T-helper 1 cell treated with Interleukin-12 subunit alpha and Interleukin-12 subunit beta and Interleukin-4 antibody, amounts not matched to agents 30 μg/mL and 1 μg/mL, for 36 hours (primary cell): ENCODE data around the gene DNAH8.

Experiments used
- H3K27ac Mint-ChIP-seq: one replicate; pipeline ENCODE4 v1.8.0; 2021; ENCODE audit warnings: mild to moderate bottlenecking, mixed read lengths
- H3K27me3 Mint-ChIP-seq: one replicate; pipeline ENCODE4 v1.8.0; 2021; ENCODE audit warnings: low read depth, mixed read lengths
- H3K36me3 Mint-ChIP-seq: one replicate; pipeline ENCODE4 v1.8.0; 2021; ENCODE audit warnings: low read depth, mixed read lengths
- H3K4me1 Mint-ChIP-seq: one replicate; pipeline ENCODE4 v1.8.0; 2021; ENCODE audit warnings: low read depth, mixed read lengths
- H3K4me3 Mint-ChIP-seq: one replicate; pipeline ENCODE4 v1.8.0; 2021; ENCODE audit warnings: mild to moderate bottlenecking, moderate library complexity, mixed read lengths
- H3K9me3 Mint-ChIP-seq: one replicate; pipeline ENCODE4 v1.8.0; 2021; ENCODE audit warnings: mixed read lengths

DNAH8 gene

DNA sequence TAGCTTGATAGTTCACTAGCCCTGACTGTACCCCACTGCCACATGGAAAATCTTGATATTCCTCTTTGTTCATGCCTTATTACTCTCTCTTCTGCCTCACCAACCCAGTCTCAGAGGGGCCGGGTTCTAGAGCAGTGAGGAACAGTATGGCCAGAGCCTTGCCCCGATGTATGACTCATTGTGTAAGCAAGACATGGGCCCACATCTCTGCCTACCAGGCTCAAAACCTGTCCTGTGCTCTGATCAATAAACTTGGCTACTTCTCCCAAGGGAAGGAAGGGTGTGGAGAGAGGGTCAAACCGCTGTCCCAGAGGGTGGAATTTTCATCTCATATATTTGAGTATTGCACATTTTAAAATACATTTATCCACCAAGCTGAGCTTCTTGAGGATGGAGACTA lies 91.7 kb downstream of the DNAH8 start:
- peaks cover 50% of the 10 kb centered on the region for H3K27me3 Mint-ChIP-seq

DNA sequence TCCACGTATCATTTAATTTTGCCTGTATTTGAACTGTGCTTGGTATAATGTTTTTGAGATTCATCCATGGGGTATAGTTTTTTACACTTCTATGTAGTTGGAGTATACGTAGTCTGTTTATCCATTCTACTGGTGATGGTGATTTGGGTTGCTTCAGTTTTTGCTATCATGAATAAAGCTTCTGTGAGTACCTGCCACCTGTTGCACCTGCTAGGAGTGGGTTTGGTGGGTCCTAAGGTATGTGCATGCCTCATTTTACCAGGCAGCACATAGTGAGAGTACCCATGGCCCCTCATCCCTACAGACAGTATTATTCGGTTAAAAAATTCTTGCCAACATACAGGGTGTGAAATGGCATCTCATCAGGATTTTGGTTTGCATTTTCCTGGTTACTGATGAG lies 92.9 kb downstream of the DNAH8 start:
- Mint-ChIP-seq H3K9me3 (no peaks in the 10 kb centered on the region), H3K27me3 (peaks cover 54% of the 10 kb centered on the region), H3K36me3 (no peaks in the 10 kb centered on the region), H3K27ac (no peak overlapping the region), H3K4me1 (no peaks in the 10 kb centered on the region), H3K4me3 (no peak overlapping the region)

More for the DNA sequence above, 91.7 kb downstream of the DNAH8 start:
- no peaks in the 10 kb centered on the region for H3K4me1 Mint-ChIP-seq
- no peaks in the 10 kb centered on the region for H3K9me3 Mint-ChIP-seq
- no peak overlapping the region for H3K4me3 Mint-ChIP-seq
- H3K36me3 Mint-ChIP-seq = no peaks in the 10 kb centered on the region
- no peak overlapping the region for H3K27ac Mint-ChIP-seq

DNA sequence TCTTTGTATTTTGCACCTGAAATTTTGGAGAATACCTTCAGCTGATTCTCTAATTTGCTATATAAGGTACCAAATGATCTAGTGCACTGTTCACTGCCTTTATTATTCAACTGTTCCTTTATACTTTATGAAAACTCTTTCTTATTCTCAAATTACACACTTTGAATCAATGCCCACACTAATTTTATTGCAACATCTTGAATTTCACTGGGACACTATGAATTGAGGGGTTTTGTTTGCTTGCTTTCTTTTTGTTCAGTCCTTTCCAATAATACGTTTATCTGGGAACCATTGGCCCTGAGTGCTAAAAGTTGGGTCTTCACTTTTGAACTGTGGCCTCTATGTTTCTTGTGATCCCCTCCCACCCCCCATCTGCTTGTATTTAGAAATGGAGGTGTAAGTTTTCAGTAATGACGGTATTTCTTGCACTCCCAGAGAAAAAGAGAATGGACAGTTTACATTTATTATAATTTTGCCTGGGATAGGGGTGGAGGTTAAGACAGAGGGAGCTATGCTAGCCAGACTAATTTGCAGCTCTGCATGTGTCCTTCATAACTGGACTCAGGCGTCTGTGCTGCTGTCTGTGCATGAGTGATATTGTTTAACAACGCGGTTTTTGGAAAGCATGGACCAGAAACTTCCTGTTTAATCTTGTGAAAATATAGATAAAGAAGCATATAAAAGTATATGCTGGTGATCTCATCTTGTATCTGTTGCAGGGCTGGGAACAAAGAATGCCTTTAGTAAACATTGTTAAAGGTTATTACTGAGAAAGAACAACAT lies 98.1 kb downstream of the DNAH8 start:
- Mint-ChIP-seq H3K4me1 (no peaks in the 10 kb centered on the region), H3K27ac (no peak overlapping the region), H3K27me3 (peaks cover 51% of the 10 kb centered on the region), H3K9me3 (no peaks in the 10 kb centered on the region), H3K4me3 (no peak overlapping the region), H3K36me3 (no peaks in the 10 kb centered on the region)

DNA sequence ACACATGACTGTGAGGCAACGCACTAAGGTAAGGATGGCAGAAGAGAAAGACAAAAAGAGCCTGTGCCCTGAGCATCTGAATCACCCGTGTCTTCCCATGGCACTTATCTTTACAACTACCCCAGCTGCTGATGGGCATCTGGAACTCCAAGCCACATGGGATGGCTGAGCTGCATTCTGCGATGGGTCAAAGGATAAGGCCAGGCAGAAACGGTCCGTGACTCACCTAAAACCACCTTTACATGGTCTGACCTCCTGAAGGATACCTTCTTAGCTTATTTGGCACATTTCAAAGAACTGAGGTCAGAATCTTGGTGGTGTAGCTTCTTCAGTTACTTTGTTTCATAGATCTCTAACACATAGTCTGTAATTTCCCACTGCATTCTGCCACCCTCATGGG lies 99.7 kb downstream of the DNAH8 start:
- H3K36me3 Mint-ChIP-seq = no peaks in the 10 kb centered on the region
- no peak overlapping the region for H3K27ac Mint-ChIP-seq
- H3K9me3 Mint-ChIP-seq = no peaks in the 10 kb centered on the region
- H3K27me3 Mint-ChIP-seq = peaks cover 55% of the 10 kb centered on the region
- H3K4me1 Mint-ChIP-seq = no peaks in the 10 kb centered on the region
- H3K4me3 Mint-ChIP-seq = no peak overlapping the region

DNA sequence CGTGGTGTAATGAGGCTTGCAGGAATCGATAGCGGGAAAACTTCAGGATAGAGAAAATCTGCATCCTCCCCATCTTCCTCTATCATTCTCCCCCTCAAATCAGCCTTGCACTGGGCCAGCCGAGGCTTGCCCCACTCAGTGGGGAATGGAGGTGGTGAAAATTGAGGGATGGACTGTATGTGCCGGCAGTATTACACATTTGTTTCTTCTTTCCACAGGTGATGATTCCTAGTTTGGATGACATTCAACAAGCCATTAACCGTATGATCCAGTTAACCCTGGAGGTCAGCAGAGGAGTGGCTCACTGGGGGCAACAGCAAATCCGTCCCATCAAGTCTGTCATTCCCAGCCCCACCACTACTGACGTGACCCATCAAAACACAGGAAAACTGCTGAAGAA lies 100.1 kb downstream of the DNAH8 start:
- no peaks in the 10 kb centered on the region for H3K36me3 Mint-ChIP-seq
- no peaks in the 10 kb centered on the region for H3K4me1 Mint-ChIP-seq
- no peaks in the 10 kb centered on the region for H3K9me3 Mint-ChIP-seq
- H3K27ac Mint-ChIP-seq = no peak overlapping the region
- H3K27me3 Mint-ChIP-seq = peaks cover 55% of the 10 kb centered on the region
- H3K4me3 Mint-ChIP-seq = no peak overlapping the region

DNA sequence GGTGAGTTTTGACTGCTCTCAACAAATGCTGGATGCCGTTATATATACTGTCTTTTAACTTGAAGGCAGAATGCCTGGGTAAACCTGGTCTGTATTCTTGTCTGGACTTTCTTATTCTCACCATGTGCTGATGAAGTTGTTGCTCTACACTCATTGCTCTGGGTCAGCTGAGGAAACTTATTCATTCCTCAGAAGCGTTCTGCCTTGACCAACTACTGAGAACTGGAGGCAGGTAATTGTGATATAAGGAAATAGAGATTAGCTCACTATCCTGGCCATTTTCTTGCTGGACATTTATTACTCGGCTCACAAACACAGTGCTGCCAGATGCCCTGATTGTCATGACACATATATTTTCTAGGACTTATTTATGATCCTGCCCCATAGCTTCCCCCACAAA lies 103.6 kb downstream of the DNAH8 start:
- Mint-ChIP-seq H3K36me3 (no peaks in the 10 kb centered on the region), H3K9me3 (no peaks in the 10 kb centered on the region), H3K27ac (no peak overlapping the region), H3K4me3 (no peak overlapping the region), H3K27me3 (peaks cover 35% of the 10 kb centered on the region), H3K4me1 (no peaks in the 10 kb centered on the region)

DNA sequence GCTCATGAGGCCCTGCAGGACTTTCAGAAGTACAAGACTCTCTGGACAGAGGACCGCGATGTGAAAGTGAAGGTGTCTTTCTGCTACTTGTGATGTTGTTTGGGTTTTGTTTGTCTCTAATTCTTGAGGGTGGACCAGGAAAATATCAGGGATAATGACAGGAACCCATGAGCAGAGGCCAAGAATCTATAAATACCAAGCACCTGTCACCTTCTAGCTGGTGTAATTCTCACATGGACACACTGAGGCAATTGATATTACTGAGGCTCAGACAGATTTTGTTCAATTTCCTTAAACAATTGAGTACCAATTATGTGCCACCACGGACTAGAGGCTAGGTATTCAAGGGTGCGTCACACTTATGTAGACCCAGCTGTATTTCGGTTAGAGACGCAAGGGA lies 107.9 kb downstream of the DNAH8 start:
- Mint-ChIP-seq H3K36me3 (no peaks in the 10 kb centered on the region), H3K27me3 (peaks cover 33% of the 10 kb centered on the region), H3K9me3 (no peaks in the 10 kb centered on the region), H3K4me3 (no peak overlapping the region), H3K27ac (no peak overlapping the region), H3K4me1 (no peaks in the 10 kb centered on the region)

DNA sequence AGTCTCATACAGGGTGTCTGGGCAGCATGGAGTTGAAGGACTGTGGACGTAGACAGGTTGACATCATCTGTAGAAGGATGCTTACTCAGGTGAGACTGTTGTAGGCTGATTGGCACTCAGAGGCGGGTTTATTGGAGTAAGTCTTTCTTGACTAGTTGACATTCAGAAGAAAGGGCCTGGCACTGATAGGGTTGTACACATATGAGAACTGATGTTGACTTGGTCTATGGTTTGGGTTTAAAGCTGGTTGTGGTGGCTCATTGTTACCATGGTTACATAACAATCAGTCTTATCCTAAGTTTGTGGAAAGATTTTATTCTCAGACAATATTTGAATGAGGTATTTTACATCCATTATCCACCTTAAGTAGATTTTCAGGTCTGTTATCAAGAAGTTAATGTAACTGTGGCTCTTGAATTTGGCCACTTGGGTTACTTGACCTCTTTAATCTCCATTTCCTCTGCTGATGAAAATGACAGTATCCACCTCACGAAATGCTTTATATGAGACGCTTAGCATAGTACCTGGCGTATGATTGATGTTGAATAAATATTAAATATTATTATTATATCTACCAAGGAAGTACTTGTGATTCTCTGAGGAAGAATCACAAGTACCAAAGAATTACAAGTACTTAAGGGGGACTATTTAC lies 109.3 kb downstream of the DNAH8 start:
- Mint-ChIP-seq H3K4me3 (no peak overlapping the region), H3K9me3 (no peaks in the 10 kb centered on the region), H3K27me3 (peaks cover 32% of the 10 kb centered on the region), H3K4me1 (no peaks in the 10 kb centered on the region), H3K27ac (no peak overlapping the region), H3K36me3 (no peaks in the 10 kb centered on the region)

DNA sequence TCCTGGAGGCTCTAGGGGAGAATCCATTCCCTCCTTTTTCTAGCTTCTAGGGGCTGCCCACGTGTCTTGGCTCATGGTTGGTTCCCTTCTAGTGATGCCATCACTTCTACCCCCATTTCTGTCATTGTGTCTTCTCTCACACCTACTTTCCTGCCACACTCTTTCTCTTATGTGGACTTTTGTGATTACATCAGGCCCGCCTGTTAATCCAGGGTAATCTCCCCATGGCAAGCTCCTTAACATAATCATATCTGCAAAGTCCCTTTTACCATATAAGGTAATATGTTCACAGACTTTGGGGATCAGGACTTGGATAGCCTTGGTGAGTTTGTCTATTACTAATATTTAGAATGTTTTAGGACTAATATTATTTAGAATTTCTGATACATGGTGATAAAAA lies 111.9 kb downstream of the DNAH8 start:
- Mint-ChIP-seq H3K27ac (no peak overlapping the region), H3K4me3 (no peak overlapping the region), H3K9me3 (no peaks in the 10 kb centered on the region), H3K36me3 (peaks cover 3% of the 10 kb centered on the region), H3K4me1 (no peaks in the 10 kb centered on the region), H3K27me3 (peaks cover 21% of the 10 kb centered on the region)

DNA sequence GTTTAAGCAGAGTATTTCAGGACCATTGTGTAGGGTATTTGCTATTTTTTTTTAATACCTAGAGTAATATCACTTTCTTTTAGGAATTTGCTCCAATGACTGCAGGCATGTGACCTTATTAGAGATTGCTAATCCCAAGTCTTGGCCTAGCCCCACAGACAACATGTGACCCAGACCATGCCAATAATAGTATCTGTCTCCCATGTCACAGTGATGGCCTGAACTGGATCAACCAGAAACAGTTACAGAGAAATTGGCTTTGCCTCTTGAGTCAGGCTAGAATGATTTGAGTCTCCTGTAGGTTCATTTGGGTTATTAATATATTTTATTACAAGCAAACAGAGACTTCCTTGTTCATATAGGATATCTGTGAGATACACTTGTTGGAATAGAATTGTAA lies 116.8 kb downstream of the DNAH8 start:
- H3K9me3 Mint-ChIP-seq = no peaks in the 10 kb centered on the region
- no peak overlapping the region for H3K4me3 Mint-ChIP-seq
- H3K36me3 Mint-ChIP-seq = peaks cover 3% of the 10 kb centered on the region
- H3K27me3 Mint-ChIP-seq = peaks cover 39% of the 10 kb centered on the region
- no peaks in the 10 kb centered on the region for H3K4me1 Mint-ChIP-seq
- H3K27ac Mint-ChIP-seq = no peak overlapping the region

DNA sequence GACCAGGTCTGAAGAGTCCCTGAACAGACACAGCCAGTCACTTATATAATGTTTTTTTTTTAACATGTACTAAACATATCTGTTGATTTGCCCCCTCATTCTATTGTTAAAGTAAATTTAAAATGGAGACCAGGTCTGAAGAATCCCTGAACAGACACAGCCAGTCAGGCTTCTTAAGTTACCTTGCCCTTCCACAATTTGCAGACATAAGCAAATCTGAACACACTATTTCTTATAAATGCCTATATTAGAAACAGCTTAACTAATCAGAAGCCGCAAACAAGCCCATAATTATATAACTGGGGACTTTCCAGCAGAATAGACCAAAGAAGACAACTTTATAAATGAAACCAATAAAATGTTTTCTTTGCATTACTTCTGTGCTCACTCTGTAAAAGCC lies 118.2 kb downstream of the DNAH8 start:
- H3K4me1 Mint-ChIP-seq = no peaks in the 10 kb centered on the region
- no peaks in the 10 kb centered on the region for H3K9me3 Mint-ChIP-seq
- no peak overlapping the region for H3K4me3 Mint-ChIP-seq
- H3K27ac Mint-ChIP-seq = no peak overlapping the region
- H3K36me3 Mint-ChIP-seq = peaks cover 3% of the 10 kb centered on the region
- H3K27me3 Mint-ChIP-seq = peaks cover 41% of the 10 kb centered on the region

DNA sequence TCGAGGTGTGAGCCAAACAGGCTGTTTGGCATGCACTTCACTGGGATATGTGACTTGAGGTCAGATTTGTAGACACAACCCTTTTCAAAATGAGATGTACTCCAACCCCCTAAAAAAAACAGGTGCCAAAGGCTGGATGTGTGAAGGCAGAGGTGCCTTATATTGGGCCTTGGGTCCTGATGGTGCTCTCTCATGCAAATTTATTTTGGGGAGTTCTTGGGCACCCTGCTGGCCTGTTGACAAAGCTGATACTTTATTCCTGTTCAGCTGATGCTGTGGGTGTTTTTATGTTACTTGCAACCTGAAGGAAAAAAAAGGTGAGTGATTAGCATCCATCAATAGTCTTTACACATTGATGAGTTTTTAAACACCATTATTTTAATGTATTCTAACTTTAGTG lies 121.5 kb downstream of the DNAH8 start:
- Mint-ChIP-seq H3K27ac (no peak overlapping the region), H3K9me3 (no peaks in the 10 kb centered on the region), H3K4me3 (no peak overlapping the region), H3K36me3 (no peaks in the 10 kb centered on the region), H3K27me3 (peaks cover 25% of the 10 kb centered on the region), H3K4me1 (no peaks in the 10 kb centered on the region)

DNA sequence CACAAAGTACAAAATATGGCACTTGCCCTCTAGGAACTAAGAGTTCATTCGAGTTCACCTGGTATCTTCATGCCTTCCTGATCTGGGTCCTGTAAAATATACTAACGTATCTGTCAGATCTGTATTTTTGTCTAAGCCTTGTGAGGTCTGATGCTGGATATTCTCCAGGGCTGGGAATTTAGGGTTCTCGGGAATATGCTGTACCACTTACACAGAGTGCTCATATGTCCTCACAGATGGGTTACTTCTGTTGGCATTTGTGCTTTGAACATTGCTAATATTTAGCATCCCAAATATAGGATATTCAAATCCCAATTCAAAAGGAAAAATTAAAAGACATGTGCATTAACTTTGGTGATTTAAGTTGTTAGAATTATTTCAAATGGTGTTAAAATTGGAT lies 122.0 kb downstream of the DNAH8 start:
- H3K4me3 Mint-ChIP-seq = no peak overlapping the region
- H3K4me1 Mint-ChIP-seq = no peaks in the 10 kb centered on the region
- H3K9me3 Mint-ChIP-seq = no peaks in the 10 kb centered on the region
- H3K36me3 Mint-ChIP-seq = no peaks in the 10 kb centered on the region
- H3K27ac Mint-ChIP-seq = no peak overlapping the region
- H3K27me3 Mint-ChIP-seq = peaks cover 25% of the 10 kb centered on the region

DNA sequence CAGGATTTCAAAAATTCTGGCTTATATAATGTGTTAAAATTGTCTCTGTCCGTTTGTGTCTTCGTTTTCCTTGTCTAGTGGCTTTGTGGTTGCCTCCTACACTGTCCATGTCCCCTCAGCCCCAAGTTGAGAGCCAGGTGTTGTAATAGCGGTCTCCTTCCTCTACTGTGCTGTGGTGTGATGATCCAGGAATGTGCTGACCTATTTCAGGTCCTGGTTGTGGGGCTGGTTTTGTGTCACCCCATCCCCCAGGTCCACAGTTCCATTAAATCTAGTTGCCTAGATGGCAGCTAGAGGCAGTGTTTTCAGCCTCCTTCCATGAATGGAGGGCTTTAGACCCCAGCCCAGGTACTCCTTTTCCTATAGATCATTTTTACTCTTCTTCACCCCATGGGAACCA lies 128.7 kb downstream of the DNAH8 start:
- H3K36me3 Mint-ChIP-seq = no peaks in the 10 kb centered on the region
- no peak overlapping the region for H3K4me3 Mint-ChIP-seq
- no peak overlapping the region for H3K27ac Mint-ChIP-seq
- peaks cover 9% of the 10 kb centered on the region for H3K27me3 Mint-ChIP-seq
- no peaks in the 10 kb centered on the region for H3K9me3 Mint-ChIP-seq
- H3K4me1 Mint-ChIP-seq = peaks cover 2% of the 10 kb centered on the region

DNA sequence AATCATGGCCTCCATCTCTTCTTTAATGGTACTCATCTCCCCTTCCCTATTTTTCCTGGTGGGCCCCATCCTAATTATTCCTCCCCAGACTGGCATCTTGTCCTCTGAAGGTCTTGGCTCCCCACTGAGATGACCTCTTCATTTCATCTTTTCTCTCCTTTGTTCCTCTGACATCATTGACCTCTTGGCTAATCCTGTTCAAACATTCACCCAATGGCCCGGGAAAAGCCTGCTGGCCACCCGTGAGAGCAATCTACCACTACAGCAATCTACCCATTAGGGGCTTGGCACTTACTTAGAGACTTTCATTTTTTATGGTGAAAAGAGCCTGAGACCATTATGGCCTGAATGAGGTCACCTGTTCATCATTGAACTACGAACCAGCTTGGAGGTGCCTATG lies 130.8 kb downstream of the DNAH8 start:
- Mint-ChIP-seq H3K9me3 (no peaks in the 10 kb centered on the region), H3K4me1 (peaks cover 2% of the 10 kb centered on the region), H3K36me3 (no peaks in the 10 kb centered on the region), H3K27me3 (peaks cover 21% of the 10 kb centered on the region), H3K4me3 (no peak overlapping the region), H3K27ac (no peak overlapping the region)
